Measurements from ENCODE around the gene MAOB.

The MAOB gene

GRCh38 chrX:43876680-43877079 lies 5.6 kb downstream of the MAOB start:
- Histone ChIP-seq H3K36me3 (ENCODE audit: insufficient read depth) (no peaks in the 10 kb centered on the region), H3K4me3 (IDR thresholded peaks at IDR 0.05; ENCODE audit: insufficient read depth, low read depth, low read length) (no peak overlapping the region), H3K27ac (no peak overlapping the region), H2AFZ (ENCODE audit: low read depth) (no peak overlapping the region), H3K4me2 (no peak overlapping the region), H4K20me1 (ENCODE audit: insufficient read depth) (no peaks in the 10 kb centered on the region), H3K9ac (no peak overlapping the region), H3K79me2 (ENCODE audit: insufficient read depth, low read depth) (no peaks in the 10 kb centered on the region), H3K4me1 (ENCODE audit: low read depth, poor library complexity, severe bottlenecking) (no peaks in the 10 kb centered on the region), H3K27me3 (ENCODE audit: insufficient read depth, low read depth) (no peaks in the 10 kb centered on the region)
- TF ChIP-seq CTCF (conservative IDR thresholded peaks at IDR 0.05; ENCODE audit: low read depth, low read length): no peak

- Histone ChIP-seq H3K4me1 (ENCODE audit: low read depth, poor library complexity, severe bottlenecking) (no peaks in the 10 kb centered on the region), H2AFZ (ENCODE audit: low read depth) (no peak overlapping the region), H3K4me3 (IDR thresholded peaks at IDR 0.05; ENCODE audit: insufficient read depth, low read depth, low read length) (no peak overlapping the region), H3K27me3 (ENCODE audit: insufficient read depth, low read depth) (no peaks in the 10 kb centered on the region), H3K36me3 (ENCODE audit: insufficient read depth) (no peaks in the 10 kb centered on the region), H3K9ac (no peak overlapping the region), H3K4me2 (no peak overlapping the region), H4K20me1 (ENCODE audit: insufficient read depth) (no peaks in the 10 kb centered on the region), H3K27ac (no peak overlapping the region), H3K79me2 (ENCODE audit: insufficient read depth, low read depth) (no peaks in the 10 kb centered on the region)
- no peak for TF ChIP-seq CTCF (conservative IDR thresholded peaks at IDR 0.05; ENCODE audit: low read depth, low read length)
Observed at GRCh38 chrX:43870758-43871419, 11.4 kb downstream of the MAOB start.

GRCh38 chrX:43870011-43870410 lies 12.2 kb downstream of the MAOB start:
- no peak overlapping the region for H2AFZ ChIP-seq (ENCODE audit: low read depth)
- H3K79me2 ChIP-seq (ENCODE audit: insufficient read depth, low read depth): no peaks in the 10 kb centered on the region
- no peak overlapping the region for H3K4me3 ChIP-seq (IDR thresholded peaks at IDR 0.05; ENCODE audit: insufficient read depth, low read depth, low read length)
- TF ChIP-seq CTCF (conservative IDR thresholded peaks at IDR 0.05; ENCODE audit: low read depth, low read length): no peak
- no peaks in the 10 kb centered on the region for H3K27me3 ChIP-seq (ENCODE audit: insufficient read depth, low read depth)
- H3K27ac ChIP-seq: no peak overlapping the region
- no peaks in the 10 kb centered on the region for H3K36me3 ChIP-seq (ENCODE audit: insufficient read depth)
- H3K9ac ChIP-seq: no peak overlapping the region
- no peak overlapping the region for H3K4me2 ChIP-seq
- no peaks in the 10 kb centered on the region for H3K4me1 ChIP-seq (ENCODE audit: low read depth, poor library complexity, severe bottlenecking)
- no peaks in the 10 kb centered on the region for H4K20me1 ChIP-seq (ENCODE audit: insufficient read depth)

GRCh38 chrX:43868791-43869190 lies 13.5 kb downstream of the MAOB start:
- Histone ChIP-seq H3K27me3 (ENCODE audit: insufficient read depth, low read depth) (no peaks in the 10 kb centered on the region), H3K27ac (no peak overlapping the region), H3K4me1 (ENCODE audit: low read depth, poor library complexity, severe bottlenecking) (no peaks in the 10 kb centered on the region), H4K20me1 (ENCODE audit: insufficient read depth) (no peaks in the 10 kb centered on the region), H3K36me3 (ENCODE audit: insufficient read depth) (no peaks in the 10 kb centered on the region), H3K79me2 (ENCODE audit: insufficient read depth, low read depth) (no peaks in the 10 kb centered on the region), H3K4me2 (no peak overlapping the region), H2AFZ (ENCODE audit: low read depth) (no peak overlapping the region), H3K4me3 (IDR thresholded peaks at IDR 0.05; ENCODE audit: insufficient read depth, low read depth, low read length) (no peak overlapping the region), H3K9ac (no peak overlapping the region)
- TF ChIP-seq CTCF (conservative IDR thresholded peaks at IDR 0.05; ENCODE audit: low read depth, low read length): no peak
